ENCODE results near the gene NEUROG1.

- TF ChIP-seq CTCF (conservative IDR thresholded peaks at IDR 0.05; ENCODE audit: low read depth in 2 of 2): no peak
- no peak for TF ChIP-seq STAT1 (IDR thresholded peaks at IDR 0.05; ENCODE audit: unreplicated experiment)
- no peak for TF ChIP-seq EZH2phosphoT487 (IDR thresholded peaks at IDR 0.05; ENCODE audit: unreplicated experiment)
- no peak for TF ChIP-seq EZH2 (IDR thresholded peaks at IDR 0.05; ENCODE audit: low read depth, unreplicated experiment)
- no peak for TF ChIP-seq POLR2AphosphoS5 (IDR thresholded peaks at IDR 0.05; ENCODE audit: low read depth)
- no peak for TF ChIP-seq JUNB (IDR thresholded peaks at IDR 0.05; ENCODE audit: unreplicated experiment)
- no peak for TF ChIP-seq ZNF114 (CRISPR knock-in tag; IDR thresholded peaks at IDR 0.05)
- TF ChIP-seq, protein P1, sequence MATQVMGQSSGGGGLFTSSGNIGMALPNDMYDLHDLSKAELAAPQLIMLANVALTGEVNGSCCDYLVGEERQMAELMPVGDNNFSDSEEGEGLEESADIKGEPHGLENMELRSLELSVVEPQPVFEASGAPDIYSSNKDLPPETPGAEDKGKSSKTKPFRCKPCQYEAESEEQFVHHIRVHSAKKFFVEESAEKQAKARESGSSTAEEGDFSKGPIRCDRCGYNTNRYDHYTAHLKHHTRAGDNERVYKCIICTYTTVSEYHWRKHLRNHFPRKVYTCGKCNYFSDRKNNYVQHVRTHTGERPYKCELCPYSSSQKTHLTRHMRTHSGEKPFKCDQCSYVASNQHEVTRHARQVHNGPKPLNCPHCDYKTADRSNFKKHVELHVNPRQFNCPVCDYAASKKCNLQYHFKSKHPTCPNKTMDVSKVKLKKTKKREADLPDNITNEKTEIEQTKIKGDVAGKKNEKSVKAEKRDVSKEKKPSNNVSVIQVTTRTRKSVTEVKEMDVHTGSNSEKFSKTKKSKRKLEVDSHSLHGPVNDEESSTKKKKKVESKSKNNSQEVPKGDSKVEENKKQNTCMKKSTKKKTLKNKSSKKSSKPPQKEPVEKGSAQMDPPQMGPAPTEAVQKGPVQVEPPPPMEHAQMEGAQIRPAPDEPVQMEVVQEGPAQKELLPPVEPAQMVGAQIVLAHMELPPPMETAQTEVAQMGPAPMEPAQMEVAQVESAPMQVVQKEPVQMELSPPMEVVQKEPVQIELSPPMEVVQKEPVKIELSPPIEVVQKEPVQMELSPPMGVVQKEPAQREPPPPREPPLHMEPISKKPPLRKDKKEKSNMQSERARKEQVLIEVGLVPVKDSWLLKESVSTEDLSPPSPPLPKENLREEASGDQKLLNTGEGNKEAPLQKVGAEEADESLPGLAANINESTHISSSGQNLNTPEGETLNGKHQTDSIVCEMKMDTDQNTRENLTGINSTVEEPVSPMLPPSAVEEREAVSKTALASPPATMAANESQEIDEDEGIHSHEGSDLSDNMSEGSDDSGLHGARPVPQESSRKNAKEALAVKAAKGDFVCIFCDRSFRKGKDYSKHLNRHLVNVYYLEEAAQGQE (IDR thresholded peaks at IDR 0.05; ENCODE audit: unreplicated experiment): no peak
- TF ChIP-seq CREB1 (CRISPR knock-in tag; IDR thresholded peaks at IDR 0.05; ENCODE audit: low read depth): no peak
These were observed 49.2 kb upstream of the NEUROG1 start for GRCh38 chr5:135584918-135585317.
